ENCODE measurements around the gene MCF2L. TPM values are rescaled to one million over a fixed set of nuclear protein-coding genes. Genes with fewer than 3 reads are reported as not detected.
"Not testable (repeated sequence)": the region's sequence is repeated elsewhere in the genome, so short reads cannot be mapped to it uniquely, and the experiment has no call there.

MCF2L gene
- total RNA-seq, 4 donors from 2014 or later: 10.2 to 25.4 (median 16.9) TPM

DNA sequence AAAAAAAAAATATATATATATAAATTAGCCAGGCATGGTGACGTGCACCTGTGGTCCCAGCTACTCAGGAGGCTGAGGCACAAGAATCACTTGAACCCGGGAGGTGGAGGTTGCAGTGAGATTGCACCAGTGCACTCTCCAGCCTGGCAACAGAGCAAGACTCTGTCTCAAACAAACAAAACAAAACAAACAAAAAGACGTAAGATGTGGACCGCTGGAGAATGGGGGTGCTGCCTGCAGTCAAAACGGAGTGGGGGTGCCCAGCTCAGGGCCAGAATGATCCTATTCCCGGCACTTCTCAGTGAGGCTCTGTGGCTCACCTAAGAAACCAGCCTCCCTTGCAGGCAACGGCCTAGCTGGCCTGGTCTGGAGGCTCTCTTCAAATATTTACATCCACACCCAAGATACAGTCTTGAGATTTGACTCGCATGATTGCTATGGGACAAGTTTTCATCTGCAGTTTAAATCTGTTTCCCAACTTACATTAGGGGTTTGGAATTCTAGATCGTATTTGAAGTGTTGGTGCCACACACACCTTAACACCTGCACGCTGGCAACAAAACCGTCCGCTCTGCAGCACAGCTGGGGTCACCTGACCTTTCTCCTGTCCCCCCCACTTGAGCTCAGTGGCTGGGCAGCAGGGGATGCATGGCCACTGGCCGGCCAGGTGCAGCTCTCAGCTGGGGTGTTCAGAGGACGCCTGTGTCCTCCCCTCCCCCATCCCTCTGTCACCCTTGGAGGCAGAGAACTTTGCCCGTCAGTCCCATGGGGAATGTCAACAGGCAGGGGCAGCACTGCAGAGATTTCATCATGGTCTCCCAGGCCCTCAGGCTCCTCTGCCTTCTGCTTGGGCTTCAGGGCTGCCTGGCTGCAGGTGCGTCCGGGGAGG lies 136.3 kb downstream of the MCF2L start, which contains the start of gene F7:
Gene F7 (plus strand): TSS at position 760 of the 889 bp plus-strand sequence. CDS start 51 bp downstream, at position 811.
- Histone ChIP-seq H3K9me3 (no peaks in the 10 kb centered on the region), H3K4me3 (no peak within 1 kb of the TSS), H3K36me3 (no peaks in the 10 kb centered on the region), H3K4me1 (peaks cover 5 to 9% (median 5%) of the 10 kb centered on the region in 3 donors), H3K27me3 (peaks cover 6 to 39% (median 8%) of the 10 kb centered on the region in 4 donors), H3K27ac (no peak within 1 kb of the TSS)
- TF ChIP-seq, protein P1, sequence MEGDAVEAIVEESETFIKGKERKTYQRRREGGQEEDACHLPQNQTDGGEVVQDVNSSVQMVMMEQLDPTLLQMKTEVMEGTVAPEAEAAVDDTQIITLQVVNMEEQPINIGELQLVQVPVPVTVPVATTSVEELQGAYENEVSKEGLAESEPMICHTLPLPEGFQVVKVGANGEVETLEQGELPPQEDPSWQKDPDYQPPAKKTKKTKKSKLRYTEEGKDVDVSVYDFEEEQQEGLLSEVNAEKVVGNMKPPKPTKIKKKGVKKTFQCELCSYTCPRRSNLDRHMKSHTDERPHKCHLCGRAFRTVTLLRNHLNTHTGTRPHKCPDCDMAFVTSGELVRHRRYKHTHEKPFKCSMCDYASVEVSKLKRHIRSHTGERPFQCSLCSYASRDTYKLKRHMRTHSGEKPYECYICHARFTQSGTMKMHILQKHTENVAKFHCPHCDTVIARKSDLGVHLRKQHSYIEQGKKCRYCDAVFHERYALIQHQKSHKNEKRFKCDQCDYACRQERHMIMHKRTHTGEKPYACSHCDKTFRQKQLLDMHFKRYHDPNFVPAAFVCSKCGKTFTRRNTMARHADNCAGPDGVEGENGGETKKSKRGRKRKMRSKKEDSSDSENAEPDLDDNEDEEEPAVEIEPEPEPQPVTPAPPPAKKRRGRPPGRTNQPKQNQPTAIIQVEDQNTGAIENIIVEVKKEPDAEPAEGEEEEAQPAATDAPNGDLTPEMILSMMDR (IDR thresholded peaks at IDR 0.05): no peak
- no peak for TF ChIP-seq POLR2A (IDR thresholded peaks at IDR 0.05)
- intact Hi-C loops (cut with DNase I): no loop called here
- no peak for DNase-seq
- 45 to 60% methylated on average over 12 of the region's 17 CpGs for WGBS, 2 donors

DNA sequence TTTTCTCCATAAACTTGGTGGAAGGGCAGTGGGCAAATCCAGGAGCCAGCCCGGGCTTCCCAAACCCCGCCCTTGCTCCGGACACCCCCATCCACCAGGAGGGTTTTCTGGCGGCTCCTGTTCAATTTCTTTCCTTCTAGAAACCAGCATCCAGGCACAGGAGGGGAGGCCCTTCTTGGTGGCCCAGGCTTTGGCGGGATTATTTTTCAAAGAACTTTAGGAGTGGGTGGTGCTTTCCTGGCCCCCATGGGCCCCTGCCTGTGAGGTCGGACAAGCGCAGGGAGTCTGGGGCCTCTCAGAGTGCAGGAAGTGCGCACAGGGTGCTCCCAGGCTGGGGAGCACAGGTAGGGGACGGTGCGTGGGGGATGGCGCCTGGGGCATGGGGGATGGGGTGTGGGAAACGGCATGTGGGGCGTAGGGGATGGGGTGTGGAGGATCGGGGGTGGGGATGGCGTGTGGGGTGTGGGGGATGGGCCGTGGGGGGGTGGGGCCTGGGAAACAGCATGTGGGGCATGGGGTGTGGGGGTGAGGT lies 137.0 kb downstream of the MCF2L start:
- H3K4me1 ChIP-seq: peaks cover 7 to 16% (median 12%) of the 10 kb centered on the region in 3 donors
- no peaks in the 10 kb centered on the region for H3K9me3 ChIP-seq
- H3K36me3 ChIP-seq: no peaks in the 10 kb centered on the region
- peaks cover 9 to 46% (median 10%) of the 10 kb centered on the region in 4 donors for H3K27me3 ChIP-seq
- H3K27ac ChIP-seq: no peak overlapping the region
- no peak for DNase-seq
- 60% methylated on average over 1 of the region's 16 CpGs; no CpG with 5 or more reads in 1 of the 2 donors for WGBS, 2 donors
- H3K4me3 ChIP-seq: no peak overlapping the region
- TF ChIP-seq, protein P1 (IDR thresholded peaks at IDR 0.05): no peak
- no peak for TF ChIP-seq POLR2A (IDR thresholded peaks at IDR 0.05)
- intact Hi-C loops (cut with DNase I): no loop called here

DNA sequence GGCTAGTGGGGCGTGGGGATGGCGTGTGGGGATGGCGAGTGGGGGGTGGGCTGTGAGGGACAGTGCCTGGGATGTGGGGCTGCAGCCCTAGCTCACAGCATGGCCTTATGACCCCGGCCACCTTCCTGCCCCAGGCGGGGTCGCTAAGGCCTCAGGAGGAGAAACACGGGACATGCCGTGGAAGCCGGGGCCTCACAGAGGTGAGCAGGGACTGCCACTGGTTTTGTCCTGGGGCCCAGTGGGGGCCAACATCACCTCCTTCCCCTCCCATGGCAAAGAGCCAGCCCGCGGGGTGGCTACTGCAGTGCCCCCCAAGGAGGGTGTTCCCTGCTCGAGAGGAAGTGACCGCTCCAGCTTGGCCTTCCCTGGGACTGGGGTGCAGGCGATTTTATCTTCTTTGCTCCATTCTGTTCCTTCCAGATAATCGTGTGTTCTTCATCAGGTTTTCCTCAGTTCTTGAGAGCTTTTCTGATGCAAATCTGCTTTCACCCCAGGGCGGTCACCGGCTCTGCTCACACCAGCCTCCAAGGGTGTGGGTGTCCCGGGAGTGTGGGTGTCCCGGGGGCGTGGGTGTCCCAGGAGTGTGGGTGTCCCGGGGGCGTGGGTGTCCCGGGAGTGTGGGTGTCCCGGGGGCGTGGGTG lies 137.8 kb downstream of the MCF2L start:
- H3K27ac ChIP-seq: no peak overlapping the region
- WGBS, 2 donors: 62 to 64% methylated on average over 5 of the region's 25 CpGs
- no peaks in the 10 kb centered on the region for H3K9me3 ChIP-seq
- TF ChIP-seq POLR2A (IDR thresholded peaks at IDR 0.05): no peak
- TF ChIP-seq, protein P1 (IDR thresholded peaks at IDR 0.05): no peak
- peaks cover 9 to 51% (median 11%) of the 10 kb centered on the region in 4 donors for H3K27me3 ChIP-seq
- DNase-seq: no peak
- H3K4me3 ChIP-seq: no peak overlapping the region
- intact Hi-C loops (cut with DNase I): no loop called here
- no peaks in the 10 kb centered on the region for H3K36me3 ChIP-seq
- peaks cover 7 to 17% (median 12%) of the 10 kb centered on the region in 3 donors for H3K4me1 ChIP-seq

DNA sequence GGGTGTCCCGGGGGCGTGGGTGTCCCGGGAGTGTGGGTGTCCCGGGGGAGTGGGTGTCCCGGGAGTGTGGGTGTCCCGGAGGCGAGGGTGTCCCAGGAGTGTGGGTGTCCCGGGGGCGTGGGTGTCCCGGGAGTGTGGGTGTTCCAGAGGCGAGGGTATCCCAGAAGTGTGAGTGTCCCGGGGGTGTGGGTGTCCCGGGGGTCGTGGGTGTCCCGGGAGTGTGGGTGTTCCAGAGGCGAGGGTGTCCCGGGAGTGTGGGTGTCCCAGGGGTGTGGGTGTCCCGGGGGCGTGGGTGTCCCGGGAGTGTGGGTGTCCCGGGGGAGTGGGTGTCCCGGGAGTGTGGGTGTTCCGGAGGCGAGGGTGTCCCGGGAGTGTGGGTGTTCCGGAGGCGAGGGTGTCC lies 139.5 kb downstream of the MCF2L start:
- DNase-seq; H3K27ac ChIP-seq; H3K36me3 ChIP-seq; H3K4me3 ChIP-seq; intact Hi-C loops (cut with DNase I); H3K9me3 ChIP-seq: not testable (repeated sequence)
- Histone ChIP-seq H3K4me1 (peaks cover 7 to 17% (median 12%) of the 10 kb centered on the region in 3 donors), H3K27me3 (peaks cover 9 to 55% (median 11%) of the 10 kb centered on the region in 4 donors)
- no CpG with 5 or more reads among the region's 27 CpGs for WGBS, 2 donors

DNA sequence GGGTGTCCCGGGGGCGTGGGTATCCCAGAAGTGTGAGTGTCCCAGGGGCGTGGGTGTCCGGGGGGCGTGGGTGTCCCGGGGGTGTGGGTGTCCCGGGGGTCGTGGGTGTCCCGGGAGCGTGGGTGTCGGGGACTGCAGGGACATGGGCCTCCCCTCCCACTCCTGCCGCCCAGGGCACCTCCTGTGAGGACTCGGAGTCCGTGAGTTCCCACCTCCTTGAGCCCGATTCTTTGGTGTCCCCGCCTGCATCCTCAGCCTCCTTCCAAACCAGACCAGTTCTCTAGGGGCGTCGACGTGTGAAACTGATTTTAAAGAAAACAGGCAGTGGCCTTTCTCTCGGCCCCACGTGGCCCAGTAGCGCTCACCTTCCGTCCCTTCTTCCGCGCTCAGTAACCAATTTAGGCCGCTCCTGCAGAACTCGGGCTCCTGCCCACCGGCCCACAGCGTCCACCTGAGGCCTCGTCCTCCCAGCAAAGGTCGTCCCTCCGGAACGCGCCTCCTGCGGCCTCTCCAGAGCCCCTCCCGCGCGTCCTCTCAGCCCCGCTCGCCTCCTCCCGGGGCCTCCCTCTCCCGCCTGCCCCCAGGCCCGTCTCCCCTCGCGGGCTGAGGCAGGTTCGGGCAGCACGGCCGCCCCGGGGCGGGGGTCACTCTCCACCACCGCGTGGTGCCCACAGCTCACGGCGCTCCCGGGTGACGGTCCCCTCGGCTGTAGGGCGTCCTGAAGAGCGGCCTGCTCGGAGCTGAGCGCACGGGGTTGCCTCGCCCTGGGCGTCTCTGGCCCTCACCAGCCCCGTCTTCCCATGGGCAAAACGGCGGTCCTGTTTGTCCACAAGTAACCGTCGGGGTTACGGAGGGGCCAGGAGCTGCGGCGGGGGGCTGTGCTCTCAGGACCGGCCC lies 140.4 kb downstream of the MCF2L start:
- DNase-seq: no peak
- intact Hi-C loops (cut with DNase I): no loop called here
- peak overlapping the region in 2 of 4 donors; percentile 50 to 66 for H3K4me3 ChIP-seq
- H3K4me1 ChIP-seq: peaks cover 7 to 17% (median 12%) of the 10 kb centered on the region in 3 donors
- no peak overlapping the region for H3K27ac ChIP-seq
- WGBS, 2 donors: 43 to 61% methylated on average over 17 to 23 of the region's 73 CpGs
- H3K9me3 ChIP-seq: no peaks in the 10 kb centered on the region
- no peaks in the 10 kb centered on the region for H3K36me3 ChIP-seq
- no peak for TF ChIP-seq POLR2A (IDR thresholded peaks at IDR 0.05)
- TF ChIP-seq, protein P1 (IDR thresholded peaks at IDR 0.05): no peak
- peaks cover 9 to 48% (median 11%) of the 10 kb centered on the region in 4 donors for H3K27me3 ChIP-seq
